ENCODE measurements around the gene CRYZL1. TPM values are rescaled to one million over a fixed set of nuclear protein-coding genes. Genes with fewer than 3 reads are reported as not detected.

CRYZL1 gene
- total and polyA plus RNA-seq, 8 donors = 8.5 to 23.0 (median 13.9) TPM

GRCh38 chr21:33552999-33553598 lies 88.4 kb downstream of the CRYZL1 start:
- Histone ChIP-seq H3K4me3 (no peak overlapping the region), H3K27me3 (no peaks in the 10 kb centered on the region), H3K27ac (no peak overlapping the region), H3K9me3 (no peaks in the 10 kb centered on the region), H3K4me1 (peaks cover 0 to 3% (median 0%) of the 10 kb centered on the region in 3 donors), H3K36me3 (peaks cover 0 to 79% (median 47%) of the 10 kb centered on the region in 3 donors)
- no peak for ATAC-seq
- DNase-seq = no peak
- TF ChIP-seq CTCF (IDR thresholded peaks at IDR 0.05) = no peak
- WGBS, 2 donors = 95 to 96% methylated on average over 12 of the region's 12 CpGs
- FAIRE-seq = no peak
- intact Hi-C loops (cut with DNase I) = no loop called here

GRCh38 chr21:33552093-33552998 lies 89.2 kb downstream of the CRYZL1 start:
- no peaks in the 10 kb centered on the region for H3K9me3 ChIP-seq
- H3K4me3 ChIP-seq = no peak overlapping the region
- intact Hi-C loops (cut with DNase I) = no loop called here
- no peak for DNase-seq
- WGBS, 2 donors = 97 to 99% methylated on average over 24 of the region's 24 CpGs
- H3K36me3 ChIP-seq = peaks cover 0 to 72% (median 40%) of the 10 kb centered on the region in 3 donors
- H3K27me3 ChIP-seq = no peaks in the 10 kb centered on the region
- H3K4me1 ChIP-seq = peaks cover 0 to 3% (median 0%) of the 10 kb centered on the region in 3 donors
- H3K27ac ChIP-seq = no peak overlapping the region
- no peak for ATAC-seq
- FAIRE-seq = no peak
- no peak for TF ChIP-seq CTCF (IDR thresholded peaks at IDR 0.05)

- no peak for ATAC-seq
- H3K36me3 ChIP-seq = peaks cover 0 to 72% (median 43%) of the 10 kb centered on the region in 3 donors
- peaks cover 0 to 3% (median 0%) of the 10 kb centered on the region in 3 donors for H3K4me1 ChIP-seq
- H3K27me3 ChIP-seq = no peaks in the 10 kb centered on the region
- no peak for DNase-seq
- H3K4me3 ChIP-seq = no peak overlapping the region
- no peaks in the 10 kb centered on the region for H3K9me3 ChIP-seq
- no peak for FAIRE-seq
- H3K27ac ChIP-seq = no peak overlapping the region
- intact Hi-C loops (cut with DNase I) = no loop called here
- WGBS, 2 donors = 96 to 100% methylated on average over 2 of the region's 2 CpGs
- TF ChIP-seq CTCF (IDR thresholded peaks at IDR 0.05) = no peak
These were observed 89.9 kb downstream of the CRYZL1 start for GRCh38 chr21:33551664-33552063.

- peaks cover 2 to 5% (median 5%) of the 10 kb centered on the region in 3 donors for H3K4me1 ChIP-seq
- no peak overlapping the region for H3K27ac ChIP-seq
- WGBS, 2 donors = 98 to 99% methylated on average over 23 of the region's 23 CpGs
- ATAC-seq (peak in 1 of 4 donors; percentile 20), DNase-seq (peak in 1 of 6 donors; percentile 63), FAIRE-seq (no peak)
- no peak for TF ChIP-seq CTCF (IDR thresholded peaks at IDR 0.05)
- no peaks in the 10 kb centered on the region for H3K9me3 ChIP-seq
- intact Hi-C loops (cut with DNase I) = no loop called here
- peaks cover 0 to 69% (median 45%) of the 10 kb centered on the region in 3 donors for H3K36me3 ChIP-seq
- no peaks in the 10 kb centered on the region for H3K27me3 ChIP-seq
- no peak overlapping the region for H3K4me3 ChIP-seq
These were observed 90.5 kb downstream of the CRYZL1 start for GRCh38 chr21:33550772-33551660.
